Cortex of kidney (tissue), 1 donor: ENCODE data around the gene MKKS.
"Not testable (repeated sequence)": the region's sequence is repeated elsewhere in the genome, so short reads cannot be mapped to it uniquely, and the experiment has no call there.

Experiments
- DNase-seq: peaks from one replicate; lab custom pipeline; 2025; lab: John Stamatoyannopoulos, UW

MKKS gene

GRCh38 chr20:10412591-10413408 lies 21.2 kb downstream of the MKKS start:
- DNase-seq = no peak

DNA sequence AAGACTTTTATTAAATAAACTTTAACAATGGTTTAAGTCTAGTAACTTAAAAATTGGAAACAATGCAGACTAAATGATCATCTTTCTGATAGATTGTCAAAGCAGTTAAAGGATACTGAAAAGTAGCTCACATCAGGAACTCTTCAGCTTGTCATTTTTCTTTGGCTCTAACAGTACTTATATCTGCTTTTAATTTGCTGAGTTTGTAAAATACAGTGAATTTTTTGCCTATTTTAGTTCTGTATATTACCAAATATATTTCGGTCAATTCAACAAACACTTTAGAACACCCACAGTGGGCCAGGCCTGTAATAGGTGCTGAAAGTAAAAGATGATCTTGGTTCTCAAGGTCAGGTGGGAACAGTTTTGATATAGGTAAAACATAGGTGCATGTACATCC lies 22.3 kb downstream of the MKKS start:
- no peak for DNase-seq

DNA sequence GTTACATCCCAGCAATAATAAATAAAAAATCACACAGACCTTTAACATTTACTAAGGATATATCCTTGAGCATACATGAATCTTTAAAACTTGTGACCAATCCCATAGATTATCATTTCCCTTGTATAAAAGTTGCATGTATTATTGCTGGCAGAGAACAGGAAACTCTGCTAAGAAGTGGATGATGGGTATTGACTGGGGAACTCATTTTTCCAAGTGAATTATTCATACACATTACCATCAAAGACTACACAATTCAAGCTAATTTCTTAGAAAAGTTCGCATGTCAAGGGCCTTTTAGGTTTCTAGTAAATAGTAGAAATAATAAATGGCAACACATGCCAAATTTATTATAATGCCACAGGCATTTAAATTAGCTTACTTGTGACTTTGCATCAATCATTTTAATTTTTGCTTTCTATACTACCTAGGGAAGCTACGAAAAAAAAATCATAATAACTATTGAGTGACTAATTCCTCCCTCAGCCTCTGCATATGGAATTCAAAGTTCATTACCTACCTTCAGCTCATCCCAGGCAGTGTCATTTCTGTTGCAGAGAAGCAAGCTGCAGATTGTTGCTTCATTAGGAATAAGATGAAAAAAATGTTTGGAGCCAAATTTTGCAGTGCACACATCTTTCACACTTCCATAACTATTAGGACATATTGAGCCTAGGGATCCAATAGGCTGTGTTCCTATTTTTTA lies 25.8 kb downstream of the MKKS start:
- no peak for DNase-seq

- DNase-seq = no peak
Observed at GRCh38 chr20:10404959-10405530, 29.0 kb downstream of the MKKS start.

GRCh38 chr20:10404023-10404628 lies 29.9 kb downstream of the MKKS start:
- no peak for DNase-seq

GRCh38 chr20:10402938-10403608 lies 30.9 kb downstream of the MKKS start:
- DNase-seq = no peak

- no peak for DNase-seq
Observed at GRCh38 chr20:10398834-10399369, 35.1 kb downstream of the MKKS start.

DNA sequence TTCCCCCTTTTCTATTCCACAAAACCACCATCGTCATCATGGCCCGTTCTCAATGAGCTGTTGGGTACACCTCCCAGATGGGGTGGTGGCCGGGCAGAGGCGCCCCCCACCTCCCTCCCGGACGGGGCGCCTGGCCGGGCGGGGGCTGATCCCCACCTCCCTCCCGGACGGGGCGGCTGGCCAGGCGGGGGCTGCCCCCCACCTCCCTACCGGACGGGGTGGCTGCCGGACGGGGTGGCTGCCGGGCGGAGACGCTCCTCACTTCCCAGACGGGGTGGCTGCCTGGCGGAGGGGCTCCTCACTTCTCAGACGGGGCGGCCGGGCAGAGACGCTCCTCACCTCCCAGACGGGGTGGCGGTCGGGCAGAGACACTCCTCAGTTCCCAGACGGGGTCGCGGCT lies 39.3 kb downstream of the MKKS start:
- not testable (repeated sequence) for DNase-seq

DNA sequence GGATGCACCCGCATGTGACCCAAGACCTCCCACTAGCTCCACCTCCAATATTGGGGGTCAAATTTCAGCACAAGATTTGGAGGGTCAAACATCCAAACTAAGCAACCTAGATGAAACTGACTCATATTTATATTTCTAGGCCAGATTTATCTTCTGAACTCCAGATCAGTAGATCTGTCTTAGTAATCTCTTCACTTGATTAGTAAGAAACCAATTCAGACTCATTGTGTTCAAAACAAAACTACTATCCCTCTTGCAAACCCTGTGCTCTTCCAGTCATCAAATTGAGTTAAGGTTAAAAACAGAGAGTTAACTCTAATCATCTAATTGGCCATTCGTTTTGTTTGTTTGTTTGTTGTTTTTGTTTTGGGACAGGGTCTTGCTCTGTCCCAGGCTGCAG lies 43.3 kb downstream of the MKKS start:
- no peak for DNase-seq

DNA sequence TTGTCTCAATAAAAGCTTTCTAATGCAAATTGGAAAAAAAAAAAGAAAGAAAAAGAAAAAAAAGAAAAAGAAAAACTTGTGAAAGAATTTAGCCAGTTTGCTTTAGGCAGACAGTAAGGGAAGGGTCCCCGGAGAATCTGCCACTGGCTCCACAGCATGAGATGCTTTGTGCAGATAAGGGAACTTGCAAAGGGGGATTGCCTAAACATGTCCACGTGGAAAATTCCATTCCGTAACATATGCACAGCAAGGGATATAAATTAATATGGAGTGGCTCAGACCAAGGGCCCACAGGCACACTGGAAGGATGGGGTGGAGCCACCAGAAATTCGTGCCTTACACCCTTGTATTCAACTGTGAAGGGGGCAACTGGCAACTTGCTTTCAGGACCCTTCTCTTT lies 45.4 kb downstream of the MKKS start:
- no peak for DNase-seq

- DNase-seq = no peak
Observed at GRCh38 chr20:10387686-10388085, 46.3 kb downstream of the MKKS start.

- no peak for DNase-seq
Observed at GRCh38 chr20:10385850-10386544, 48.0 kb downstream of the MKKS start.

DNA sequence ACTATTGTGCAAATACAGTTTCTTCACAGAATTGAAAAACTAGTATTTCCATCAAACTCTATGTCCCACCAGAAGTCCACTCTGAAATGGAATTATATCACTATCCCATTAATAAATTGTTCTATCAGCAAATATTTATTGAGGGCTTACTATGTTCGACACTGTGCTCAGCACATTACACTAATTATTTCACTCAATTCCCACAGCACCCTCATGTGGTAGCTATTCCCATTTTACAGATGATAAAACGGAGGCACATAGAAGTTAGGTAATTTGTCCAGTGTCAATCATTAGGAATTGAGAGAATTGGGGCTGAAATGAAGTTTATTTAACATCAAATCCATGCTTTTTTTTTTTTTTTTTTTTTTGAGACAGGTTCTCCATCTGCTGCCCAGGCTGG lies 52.5 kb downstream of the MKKS start:
- DNase-seq = no peak

- no peak for DNase-seq
Observed at GRCh38 chr20:10379761-10380160, 54.3 kb downstream of the MKKS start.

DNA sequence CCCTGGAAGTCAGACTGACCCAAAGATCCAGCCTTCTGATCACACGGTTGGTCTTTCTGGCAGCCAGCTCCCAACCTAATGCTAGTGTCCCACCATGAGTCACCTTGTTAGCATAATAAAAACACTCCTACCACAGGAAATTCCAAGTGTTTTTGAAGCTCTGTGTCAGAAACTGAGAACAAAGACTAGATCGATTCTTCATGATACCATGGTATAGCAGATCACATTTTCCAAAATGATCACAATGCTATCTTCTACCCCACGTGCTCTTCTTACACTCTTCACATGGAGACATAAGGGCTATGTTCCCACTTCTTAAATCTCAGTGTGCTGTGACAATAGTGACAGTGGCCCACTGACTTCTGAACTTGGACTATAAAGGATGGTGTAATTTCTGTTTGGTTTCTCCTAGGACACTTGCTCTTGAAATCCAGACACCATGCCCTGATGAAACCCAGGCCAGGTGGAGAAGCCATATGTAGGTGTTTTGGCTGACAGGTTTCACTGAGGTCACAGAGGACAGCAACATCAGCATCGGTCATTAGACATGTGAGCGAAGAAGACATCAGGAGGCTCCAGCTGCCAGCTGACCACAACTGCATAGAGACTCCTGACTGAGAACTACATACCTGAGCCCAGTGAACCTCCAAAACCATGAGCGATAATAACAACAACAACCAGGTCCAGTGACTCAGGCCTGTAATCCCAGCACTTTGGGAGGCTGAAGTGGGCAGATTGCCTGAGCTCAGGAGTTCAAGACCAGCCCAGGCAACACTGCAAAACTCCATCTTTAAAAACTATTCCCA lies 57.5 kb downstream of the MKKS start:
- DNase-seq = no peak

DNA sequence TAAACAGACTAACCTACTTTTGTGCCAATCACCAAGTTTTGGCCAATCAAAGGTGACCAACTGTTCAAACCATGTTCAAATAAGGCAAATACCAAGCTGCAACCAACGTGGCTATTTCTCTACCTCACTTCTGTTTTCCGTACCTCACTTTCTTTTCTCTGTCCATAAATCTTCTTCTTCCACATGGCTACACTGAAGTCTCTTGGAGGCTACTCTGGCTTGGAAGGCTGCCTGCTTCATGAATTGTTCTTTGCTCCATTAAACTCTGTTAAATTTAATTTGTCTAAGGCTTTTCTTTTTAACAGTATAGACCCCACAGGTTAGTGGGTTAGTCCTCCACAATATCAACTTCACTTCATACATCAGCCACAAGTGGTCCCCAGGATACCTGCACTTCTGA lies 58.8 kb downstream of the MKKS start:
- no peak for DNase-seq

DNA sequence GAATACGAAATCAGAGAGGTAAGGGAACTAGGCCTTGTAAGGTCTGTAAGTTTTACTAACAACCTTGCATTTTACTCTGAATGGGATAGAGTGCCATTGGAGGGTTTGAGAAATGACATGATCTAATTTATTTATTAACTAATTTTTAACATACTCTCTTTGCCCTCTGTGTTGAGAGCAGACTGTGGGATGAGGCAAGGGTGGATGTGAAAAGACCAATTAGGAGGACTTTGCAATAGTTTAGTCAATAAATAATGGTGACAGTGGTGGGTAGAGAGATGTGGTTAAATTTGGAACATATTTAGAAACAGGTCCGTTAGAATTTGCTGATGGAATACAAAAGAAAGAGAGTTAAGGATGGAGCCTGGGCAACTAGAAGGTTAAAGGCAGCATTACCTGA lies 60.0 kb downstream of the MKKS start:
- no peak for DNase-seq

GRCh38 chr20:10371467-10371866 lies 62.6 kb downstream of the MKKS start:
- DNase-seq = no peak

GRCh38 chr20:10370091-10370887 lies 63.7 kb downstream of the MKKS start:
- DNase-seq = no peak

DNA sequence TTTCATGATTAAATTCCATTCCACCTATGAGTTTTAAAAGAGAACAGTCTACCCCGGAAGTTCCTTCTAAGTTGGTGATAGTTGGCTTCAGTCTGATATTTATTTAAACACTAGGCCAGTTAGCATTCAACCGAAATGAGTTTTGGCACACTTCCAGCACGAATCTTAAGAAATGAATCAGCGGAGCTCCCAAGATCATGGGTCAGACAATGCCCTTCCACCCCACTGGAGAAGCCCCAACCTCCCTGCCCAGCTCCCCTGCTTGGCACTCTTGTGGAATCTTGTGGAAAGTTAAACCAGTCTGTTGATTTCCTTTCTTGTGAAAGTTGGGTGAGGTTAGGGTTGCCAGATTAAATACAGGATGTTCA lies 64.3 kb downstream of the MKKS start:
- no peak for DNase-seq
